T-helper 2 cell treated with Interferon-gamma antibody and Interleukin-4, amounts not matched to agents 100 ng/mL and 5 ng/mL, for 36 hours (primary cell): ENCODE results near the gene CALCOCO1. TPM values are rescaled to one million over a fixed set of nuclear protein-coding genes. Genes with fewer than 3 reads are reported as not detected.
"Not testable (repeated sequence)": the region's sequence is repeated elsewhere in the genome, so short reads cannot be mapped to it uniquely, and the experiment has no call there.

Experiments
- intact Hi-C: fragments of 100-400 bp; cut with micrococcal nuclease; formaldehyde crosslinking; loops from one replicate; pipeline ENCODE4 v1.15.1; 2023
- total RNA-seq: library from RNA; stranded (reverse); gene quantifications from 2 replicates; pipeline ENCODE4 v1.2.3, GENCODE V29; 2022

The CALCOCO1 gene
- total RNA-seq, 1 donor from 2014 or later: 45.5 TPM

DNA sequence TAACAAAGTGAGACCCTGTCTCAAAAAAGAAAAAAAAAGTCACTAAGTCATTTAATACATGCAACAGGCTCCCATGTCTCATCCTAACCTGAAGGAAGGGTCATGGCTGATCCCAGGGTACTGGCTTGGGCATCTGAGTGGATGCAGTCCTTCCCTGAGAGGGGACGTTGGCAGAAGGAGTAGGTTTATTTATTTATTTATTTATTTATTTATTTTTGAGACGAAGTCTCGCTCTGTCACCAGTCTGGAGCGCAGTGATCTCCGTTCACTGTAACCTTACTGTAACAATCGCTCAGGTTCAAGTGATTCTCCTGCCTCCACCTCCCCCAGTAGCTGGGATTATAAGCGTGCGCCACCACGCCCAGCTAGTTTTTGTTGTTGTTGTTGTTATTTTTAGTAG, 7.2 kb upstream of the CALCOCO1 start:
- intact Hi-C loops: no loop called here

DNA sequence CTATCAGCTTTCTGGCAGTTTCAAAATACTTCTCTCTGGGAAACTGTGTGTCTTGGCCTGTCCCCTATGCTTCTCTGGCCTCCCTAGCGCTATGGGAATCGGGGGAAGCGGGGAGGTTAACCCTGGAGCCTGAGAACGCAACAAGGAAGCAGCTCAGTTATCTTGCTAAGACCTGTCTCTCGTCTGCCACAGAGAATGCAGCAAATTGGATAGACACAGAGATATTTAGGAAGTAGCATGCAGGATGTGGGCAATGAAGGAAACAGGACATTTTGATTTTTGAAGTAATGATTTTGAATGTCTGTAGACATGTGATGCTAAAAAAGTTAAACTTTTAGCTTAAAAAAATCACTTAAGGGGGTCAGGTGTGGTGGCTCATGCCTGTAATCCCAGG, 6.6 kb upstream of the CALCOCO1 start:
- intact Hi-C loops: no loop called here

DNA sequence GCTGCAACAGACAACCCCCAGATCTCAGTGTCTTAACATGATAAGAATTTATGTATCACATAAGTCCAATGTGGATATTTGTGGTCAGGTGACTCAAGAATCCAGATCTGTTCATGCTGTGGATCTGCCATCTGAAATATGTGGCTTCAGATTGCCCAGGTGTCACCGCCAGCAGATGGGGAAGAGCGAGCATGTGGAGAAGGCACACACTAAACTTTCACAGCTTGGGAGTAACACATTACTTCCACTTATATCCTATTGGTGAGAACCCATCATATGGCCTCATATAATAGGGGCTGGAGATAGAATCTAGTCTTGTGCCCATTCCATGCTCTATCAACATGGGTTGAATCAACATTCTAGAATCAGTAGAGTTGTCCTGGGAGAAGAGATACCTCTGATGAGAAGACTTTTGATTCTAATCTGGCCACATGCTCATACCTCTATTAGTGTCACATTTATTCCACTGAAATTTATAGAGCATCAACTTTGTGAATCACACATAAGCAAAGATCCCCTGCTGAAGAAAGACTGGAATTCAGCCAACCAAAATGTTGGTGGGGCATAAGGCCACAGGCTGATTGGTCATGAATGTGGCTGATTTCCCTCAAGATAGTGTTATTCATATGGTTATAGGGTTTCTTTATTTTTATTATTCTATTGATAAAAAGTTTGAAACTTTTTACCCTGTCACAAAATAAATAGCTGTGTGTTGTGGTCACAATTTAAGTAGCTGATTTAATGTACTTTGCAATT, 6.0 kb upstream of the CALCOCO1 start:
- intact Hi-C loops: no loop called here

DNA sequence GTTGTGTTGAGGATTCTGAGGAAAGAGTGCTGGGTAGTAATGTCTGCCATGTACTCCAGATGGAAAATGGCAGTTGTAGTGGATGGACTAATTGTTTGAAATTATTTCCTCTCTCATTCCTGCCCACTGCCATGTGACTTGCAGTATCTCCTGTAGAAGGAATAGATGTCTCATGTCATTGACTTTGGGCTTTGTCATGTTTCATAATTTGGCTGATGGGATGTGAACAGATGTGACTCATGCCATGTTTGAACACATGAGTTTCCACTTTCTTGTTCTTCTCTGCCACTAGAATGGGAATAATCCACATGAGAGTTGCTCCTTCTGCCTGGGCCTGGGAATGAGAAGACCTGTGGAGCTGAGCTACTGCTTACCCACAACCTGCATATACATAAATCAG, 2.4 kb upstream of the CALCOCO1 start:
- intact Hi-C loops: no loop called here

DNA sequence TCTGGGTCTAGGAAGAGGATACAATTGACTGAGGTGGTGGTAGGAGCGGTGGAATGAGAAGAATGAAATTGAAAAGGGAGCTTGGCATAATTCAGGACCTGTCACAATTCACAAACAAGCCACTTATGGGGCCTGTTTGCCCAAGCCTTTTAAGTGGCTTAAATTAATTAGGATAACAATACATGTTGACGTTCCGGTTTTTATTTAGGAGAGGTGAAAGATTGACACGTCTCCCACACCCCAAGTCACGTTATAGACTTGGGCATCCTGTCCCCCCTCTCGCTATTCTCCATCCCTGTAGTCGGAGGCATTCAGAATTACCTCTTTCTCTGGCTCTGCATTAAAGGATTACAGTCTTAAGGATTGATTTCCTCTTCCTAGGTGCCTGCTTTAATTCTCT, 954 bp upstream of the CALCOCO1 start:
- intact Hi-C loops: no loop called here

DNA sequence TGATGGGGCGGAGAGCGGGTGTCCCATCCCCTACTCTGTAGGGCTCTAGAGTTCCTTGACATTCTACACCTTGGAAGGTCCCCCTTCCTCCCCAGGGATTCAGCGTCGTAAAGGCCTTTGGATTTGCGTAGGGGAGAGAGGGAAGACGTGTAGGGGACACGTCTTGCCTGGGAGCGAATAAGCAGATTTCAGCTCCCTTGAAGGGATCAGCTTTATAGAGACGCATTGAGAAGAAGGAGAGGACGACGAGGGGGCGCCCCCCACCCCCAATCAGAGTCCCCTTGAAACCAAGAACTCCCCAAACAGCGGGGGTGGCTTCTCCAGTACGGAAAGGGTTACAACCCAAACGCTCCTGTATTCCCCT, 324 bp downstream of the CALCOCO1 start:
- intact Hi-C loops: loop anchor here (1.0 to 2.0 kb wide), 6 partner anchors 19 to 462 kb away; partner anchors contain the start of genes ATF7, ATP5MC2, SMUG1 and TARBP2

DNA sequence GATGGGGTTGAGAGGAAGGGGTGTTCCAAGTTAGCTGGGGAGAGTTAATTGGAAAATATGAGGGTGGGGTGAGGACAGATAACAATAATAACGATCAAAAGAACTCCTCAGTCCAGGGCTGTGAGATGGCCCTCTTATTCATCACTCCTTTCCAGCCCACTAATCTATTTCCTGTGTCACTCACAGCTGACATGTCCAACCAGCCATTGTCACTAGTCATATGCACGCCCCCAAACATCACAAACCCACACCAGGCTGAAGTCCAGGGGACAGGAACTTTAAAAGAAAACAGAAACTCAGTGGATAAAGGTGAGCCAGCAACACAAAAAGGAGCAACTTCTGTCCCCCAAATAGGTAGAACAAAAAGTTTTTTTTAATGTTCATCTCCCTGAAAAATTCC, 911 bp downstream of the CALCOCO1 start:
- intact Hi-C loops: loop anchor here (2.0 kb wide), 1 partner anchor 462 kb away; the partner anchor contains the start of gene SMUG1

DNA sequence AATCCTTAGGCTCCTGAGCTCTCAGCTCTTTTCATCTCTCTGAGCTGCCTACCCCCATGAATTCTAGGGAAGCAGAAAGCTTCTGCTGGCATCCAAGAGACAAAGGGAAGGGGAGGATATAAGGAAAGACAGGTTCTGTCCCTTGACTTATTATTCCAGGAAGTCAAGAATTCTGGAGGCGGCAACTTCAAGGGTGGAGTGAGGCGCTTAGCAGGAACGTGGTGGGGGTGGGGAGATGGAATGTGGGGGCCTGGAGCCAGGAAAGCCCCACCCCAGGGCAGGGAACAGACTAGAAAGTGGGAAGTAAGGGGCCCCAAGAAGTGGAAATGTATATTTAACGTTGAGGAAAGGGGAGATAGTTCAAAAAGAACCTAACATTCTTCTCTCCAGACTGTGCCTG, 1.4 kb downstream of the CALCOCO1 start:
- intact Hi-C loops: loop anchor here (2.0 kb wide), 1 partner anchor 463 kb away; the partner anchor contains the start of gene SMUG1

DNA sequence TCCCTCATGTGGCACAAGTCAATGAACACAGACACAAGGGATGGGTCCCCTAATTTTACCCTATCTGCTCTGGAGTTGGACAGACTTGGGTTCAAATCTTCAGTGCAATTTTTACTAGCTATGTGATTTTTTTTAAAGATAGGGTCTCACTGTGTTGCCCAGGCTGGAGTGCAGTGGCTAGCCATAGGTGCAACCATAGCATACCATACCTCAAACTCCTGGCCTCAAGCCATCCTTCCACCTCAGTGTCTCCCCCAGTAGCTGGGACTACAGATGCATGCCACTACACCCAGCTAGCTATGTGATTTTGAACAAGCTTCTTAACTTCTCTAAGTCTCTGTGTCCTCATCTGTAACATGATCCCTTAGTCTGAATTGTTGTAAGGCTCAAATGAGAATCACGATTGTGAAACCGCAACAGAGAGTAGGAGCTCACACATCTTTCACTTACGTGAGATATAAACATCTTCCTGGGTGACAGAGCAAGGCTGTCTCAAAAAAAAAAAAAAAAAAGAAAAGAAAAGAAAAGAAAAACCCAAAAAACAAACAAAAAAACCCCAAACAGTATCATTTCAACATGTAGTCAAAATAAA, 4.7 kb downstream of the CALCOCO1 start:
- intact Hi-C loops: no loop called here

DNA sequence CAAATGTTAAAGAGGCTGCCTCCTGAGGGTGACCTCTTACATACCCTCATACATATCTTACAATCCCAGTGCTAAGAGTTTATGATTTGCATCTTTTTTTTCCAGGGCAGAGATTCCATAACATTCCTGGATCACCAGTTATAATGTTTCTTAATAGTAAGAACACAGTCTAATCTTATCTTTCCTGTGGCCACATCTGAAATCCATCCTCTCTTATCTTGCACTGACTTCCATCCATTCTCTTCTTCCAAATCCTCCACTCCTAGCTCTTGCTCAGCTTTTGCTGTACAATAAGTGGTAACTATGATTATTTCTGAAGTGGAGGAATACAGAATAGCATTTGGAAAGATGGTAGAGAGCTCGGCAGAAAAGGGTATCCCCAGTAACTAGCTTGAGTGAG, 6.3 kb downstream of the CALCOCO1 start:
- intact Hi-C loops: no loop called here

DNA sequence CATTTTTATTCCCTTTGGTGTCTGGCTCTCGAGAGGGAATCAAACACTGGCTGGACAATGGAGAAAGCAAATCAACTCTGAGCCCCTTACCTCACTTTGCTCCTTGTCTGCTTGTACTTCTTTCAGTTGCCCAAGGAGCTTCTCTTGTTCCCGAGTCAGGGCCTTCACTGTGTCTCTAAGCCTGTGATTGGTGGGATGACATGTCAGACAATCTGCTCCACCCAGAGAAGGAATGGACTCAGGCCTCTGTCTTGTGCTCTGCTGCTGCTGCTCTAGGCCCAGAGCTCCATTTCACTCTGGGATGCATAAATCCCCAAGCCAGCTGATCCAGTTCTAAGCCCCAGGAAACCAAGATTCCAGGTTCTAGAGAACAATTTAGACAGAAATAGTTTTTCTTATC, 7.6 kb downstream of the CALCOCO1 start:
- intact Hi-C loops: no loop called here

DNA sequence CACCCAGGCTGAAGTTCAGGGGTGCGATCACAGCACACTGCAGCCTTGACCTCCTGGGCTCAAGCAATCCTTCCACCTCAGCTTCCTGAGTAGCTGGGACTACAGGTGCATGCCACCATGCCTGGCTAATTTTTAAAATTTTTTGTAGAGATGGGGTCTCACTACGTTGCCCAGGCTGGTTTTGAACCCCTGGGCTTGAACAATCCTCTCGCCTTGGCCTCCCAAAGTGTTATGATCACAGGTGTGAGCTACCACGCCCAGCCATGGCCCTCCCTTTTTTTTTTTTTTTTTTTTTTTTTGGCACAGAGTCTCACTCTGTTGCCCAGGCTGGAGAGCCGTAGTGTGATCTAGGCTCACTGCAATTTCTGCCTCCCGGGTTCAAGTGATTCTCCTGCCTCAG, 8.7 kb downstream of the CALCOCO1 start:
- intact Hi-C loops: not testable (repeated sequence)

DNA sequence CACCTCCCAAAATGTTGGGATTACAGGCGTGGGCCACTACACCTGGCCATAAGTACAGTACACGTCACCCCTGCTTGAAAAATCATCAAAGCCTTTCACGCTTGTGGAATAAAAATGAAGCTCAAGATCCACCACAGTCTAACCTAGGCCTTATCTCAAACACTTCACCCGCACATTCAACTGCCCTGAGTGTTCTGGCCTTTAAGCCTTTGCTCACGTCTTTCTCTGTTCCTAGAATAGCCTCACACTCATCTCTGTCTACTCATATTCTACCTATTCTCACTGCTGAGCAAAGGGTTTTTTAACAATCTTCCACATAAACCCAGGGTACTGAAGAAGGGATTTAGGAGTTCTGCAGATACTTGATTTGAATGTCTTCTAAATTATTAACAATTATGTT, 9.9 kb downstream of the CALCOCO1 start:
- intact Hi-C loops: no loop called here

DNA sequence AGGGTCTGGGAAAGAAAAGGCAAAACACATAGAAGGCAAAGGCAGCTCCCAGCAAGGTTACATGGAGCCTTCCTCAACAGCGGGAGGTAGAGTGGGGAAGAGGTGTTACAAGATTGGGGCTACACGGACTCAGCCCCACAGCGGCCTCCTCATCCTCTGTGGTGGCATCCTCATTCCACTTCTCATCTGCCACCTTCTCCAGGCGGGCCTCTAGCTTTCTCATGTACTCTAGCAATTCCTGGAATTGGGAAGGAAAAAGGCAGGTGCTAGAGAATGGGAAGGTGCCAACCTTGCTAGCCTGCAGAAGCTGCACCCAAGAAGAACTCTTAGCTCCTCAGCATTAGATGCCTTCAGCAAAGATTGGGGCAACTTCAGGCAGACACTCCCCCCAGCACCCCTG, 13.2 kb downstream of the CALCOCO1 start:
- intact Hi-C loops: no loop called here

DNA sequence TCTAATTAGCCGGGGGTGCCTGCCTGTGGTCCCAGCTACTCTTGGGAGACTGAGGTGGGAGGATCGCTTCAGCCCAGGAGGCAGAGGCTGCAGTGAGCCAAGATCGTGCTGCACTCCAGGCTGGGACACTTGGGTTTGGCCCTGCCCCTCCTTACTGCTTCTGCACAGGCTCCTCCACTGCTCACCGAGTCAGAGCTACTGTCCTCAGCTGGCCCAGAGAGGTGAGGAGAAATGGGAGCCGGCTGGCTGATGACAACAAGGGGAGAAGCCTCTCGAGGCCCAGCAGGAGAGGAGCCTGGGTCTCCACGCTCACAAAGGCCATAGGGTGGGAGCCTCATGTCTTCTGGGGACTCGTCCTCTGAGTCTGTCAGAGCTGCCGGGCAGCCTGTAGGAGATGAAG, 13.7 kb downstream of the CALCOCO1 start:
- intact Hi-C loops: no loop called here

DNA sequence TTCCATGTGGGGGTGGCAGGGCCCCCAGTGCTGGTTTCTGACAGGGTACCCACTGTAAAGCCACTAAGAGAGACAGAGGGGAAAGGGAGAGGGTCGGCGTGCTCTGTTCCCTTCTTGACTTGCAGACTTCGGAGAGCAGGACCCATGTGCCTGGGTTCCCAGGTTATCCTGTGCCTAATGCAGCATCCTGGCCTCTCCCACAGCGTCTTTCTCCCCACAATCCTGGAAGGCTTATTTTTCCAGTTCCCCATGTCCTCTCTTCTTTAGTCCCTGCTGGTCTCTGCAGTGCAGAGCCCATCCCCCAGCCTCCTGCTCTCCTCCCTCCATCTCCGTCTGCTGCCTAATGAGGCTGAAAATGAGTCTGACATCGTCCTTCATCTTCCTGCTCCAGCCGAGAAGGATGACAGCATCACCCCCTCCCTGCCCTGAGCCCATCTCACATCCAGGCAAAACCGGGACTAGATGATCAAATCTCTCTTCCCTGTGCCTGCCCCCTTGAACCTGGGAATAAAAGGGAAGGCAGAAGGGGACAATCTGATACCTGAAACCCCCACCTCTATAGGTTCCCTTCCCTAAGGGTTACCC, 15.1 kb downstream of the CALCOCO1 start:
- intact Hi-C loops: no loop called here

DNA sequence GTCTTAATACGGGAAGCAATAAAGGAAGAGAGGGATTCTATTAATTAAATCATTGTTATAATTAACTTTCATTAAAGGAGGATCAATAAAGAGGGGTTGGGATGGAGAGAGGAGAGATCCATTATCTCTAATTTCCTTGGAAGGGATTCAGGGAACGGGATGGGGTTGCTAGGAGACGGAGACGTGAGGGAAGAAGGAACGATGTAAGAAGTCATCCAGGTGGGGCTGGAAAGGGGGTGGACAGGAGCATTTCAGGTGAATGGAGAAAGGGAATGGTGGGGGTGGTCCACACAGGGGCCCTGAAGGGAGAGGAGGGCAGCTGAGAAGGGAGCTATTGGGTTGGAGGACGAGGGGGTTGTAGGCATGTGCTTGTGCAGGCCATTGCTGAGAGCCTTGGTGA, 17.2 kb downstream of the CALCOCO1 start:
- intact Hi-C loops: no loop called here

DNA sequence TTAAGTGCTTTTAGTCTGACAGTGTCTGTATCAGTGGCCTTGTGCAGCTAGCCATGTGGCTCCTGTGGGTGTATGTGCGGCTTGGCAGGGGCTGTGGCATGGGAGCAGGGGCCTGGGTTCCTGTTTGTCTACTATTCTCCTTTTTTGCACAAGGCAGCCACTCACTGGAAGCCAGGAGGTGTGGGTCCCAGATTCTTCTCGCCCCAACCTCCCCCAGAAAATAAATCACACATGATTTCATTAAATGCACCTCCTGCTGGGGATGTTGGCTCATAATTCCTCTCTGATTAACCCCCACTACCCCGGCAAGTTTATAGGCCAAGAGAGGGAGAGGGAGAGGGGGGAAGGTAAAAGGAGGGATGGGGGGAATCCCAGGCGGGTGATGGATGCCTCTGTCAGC, 17.6 kb downstream of the CALCOCO1 start:
- intact Hi-C loops: no loop called here

DNA sequence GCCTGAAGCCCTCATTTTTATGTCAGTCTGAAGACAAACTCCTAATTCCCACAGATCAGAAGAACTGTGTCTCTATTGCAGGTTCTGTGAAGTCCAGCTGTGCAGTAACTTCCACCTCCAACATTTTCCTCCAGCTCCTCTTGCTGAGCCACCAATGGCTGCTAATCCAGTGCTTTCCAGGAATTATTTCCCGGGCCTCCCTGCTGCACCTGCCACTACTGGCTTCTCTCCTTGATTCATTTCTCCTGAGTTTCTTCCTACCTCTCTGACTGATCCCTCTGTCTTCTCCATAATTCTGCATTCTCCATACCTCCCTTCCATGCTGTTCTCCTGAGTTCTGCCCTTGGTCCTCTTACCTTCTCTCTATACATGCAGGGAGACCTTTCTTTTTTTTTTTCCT, 21.2 kb downstream of the CALCOCO1 start:
- intact Hi-C loops: no loop called here

DNA sequence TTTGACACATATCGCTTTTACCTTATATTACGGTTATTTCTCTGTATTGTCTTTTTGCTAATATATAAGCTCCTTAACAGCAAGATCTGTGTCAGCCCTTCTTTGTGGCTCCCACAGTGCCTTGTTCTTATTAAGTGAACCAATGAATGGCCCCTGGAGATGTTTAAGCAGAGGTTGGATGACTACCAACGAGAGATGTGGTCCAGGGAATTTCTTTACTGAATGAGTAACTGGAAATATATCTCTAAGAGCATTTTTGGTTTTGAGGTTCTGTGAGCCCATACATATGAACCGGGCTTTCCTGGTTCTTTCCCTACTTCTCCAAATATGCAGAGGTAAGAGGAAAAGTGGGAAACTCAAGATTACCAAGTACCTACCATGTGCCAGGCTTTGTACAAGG, 23.5 kb downstream of the CALCOCO1 start:
- intact Hi-C loops: no loop called here

DNA sequence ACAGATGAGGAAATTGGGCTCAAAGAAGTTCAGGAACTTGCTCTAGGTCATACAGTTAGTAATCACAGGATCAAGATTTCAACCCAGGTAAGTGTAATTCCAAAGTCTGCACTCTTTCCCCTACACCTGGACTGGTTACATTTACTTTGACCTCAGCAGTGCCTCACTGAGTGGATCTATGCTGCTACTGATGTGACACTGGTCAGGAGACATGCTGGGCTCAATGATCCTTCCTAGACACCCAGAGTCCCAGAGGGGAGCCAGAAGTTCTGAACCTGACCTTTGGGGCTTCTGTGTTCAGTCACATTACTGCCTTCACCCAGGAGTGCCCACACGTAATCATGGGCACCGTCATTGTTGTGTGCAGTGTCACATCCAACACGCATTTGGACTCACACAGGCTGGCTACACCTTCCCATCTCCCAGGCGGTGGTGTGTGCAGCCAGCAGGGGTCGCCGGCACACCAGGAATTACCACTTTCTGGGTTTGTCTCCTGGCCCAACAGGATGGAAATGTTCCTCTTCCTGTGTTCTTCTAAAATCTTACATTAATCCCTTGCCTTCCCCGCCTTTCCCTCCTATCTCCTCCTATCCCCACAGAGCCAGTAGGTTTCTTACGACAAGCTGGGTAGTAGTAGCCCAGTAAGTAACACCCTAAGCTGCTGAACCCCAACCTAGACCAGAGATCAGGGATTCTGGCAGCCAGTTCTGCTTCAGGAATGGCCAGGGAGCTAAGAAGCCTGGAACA, 25.6 kb downstream of the CALCOCO1 start:
- intact Hi-C loops: loop anchor here (1.0 kb wide), 2 partner anchors 42 to 45 kb away; no protein-coding TSS in a partner anchor

DNA sequence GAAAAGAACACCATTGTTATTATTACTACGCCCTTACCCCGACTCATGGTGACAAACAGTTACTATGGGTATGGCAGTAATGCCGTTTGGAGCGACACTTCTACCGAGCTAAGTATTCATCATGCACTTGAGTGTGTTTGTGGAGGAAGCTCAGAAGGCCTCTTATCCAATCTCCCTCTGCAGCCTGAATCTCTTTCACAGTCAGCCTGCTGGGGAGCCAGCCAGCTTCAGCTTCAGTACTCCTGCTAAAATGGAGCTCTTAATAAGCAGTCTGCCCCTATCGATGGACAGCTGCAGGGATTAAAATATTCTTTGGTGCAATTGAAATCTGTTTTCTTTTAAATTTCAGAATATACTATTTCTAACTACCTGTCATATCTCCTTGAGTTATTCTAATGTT, 26.7 kb downstream of the CALCOCO1 start:
- intact Hi-C loops: no loop called here
